GM15510 (cell line): ENCODE data around the gene CTIF.
A peak's percentile ranks its signal among the peaks of the same experiment; 100 is the strongest.

Experiments
- POLR2A ChIP-seq: IDR thresholded peaks from 3 replicates; pipeline ENCODE4 v1.6.1; 2011; ENCODE audit warnings: borderline replicate concordance; ENCODE audit not compliant: insufficient read length; ENCODE audit errors: extremely low read depth

The CTIF gene

DNA sequence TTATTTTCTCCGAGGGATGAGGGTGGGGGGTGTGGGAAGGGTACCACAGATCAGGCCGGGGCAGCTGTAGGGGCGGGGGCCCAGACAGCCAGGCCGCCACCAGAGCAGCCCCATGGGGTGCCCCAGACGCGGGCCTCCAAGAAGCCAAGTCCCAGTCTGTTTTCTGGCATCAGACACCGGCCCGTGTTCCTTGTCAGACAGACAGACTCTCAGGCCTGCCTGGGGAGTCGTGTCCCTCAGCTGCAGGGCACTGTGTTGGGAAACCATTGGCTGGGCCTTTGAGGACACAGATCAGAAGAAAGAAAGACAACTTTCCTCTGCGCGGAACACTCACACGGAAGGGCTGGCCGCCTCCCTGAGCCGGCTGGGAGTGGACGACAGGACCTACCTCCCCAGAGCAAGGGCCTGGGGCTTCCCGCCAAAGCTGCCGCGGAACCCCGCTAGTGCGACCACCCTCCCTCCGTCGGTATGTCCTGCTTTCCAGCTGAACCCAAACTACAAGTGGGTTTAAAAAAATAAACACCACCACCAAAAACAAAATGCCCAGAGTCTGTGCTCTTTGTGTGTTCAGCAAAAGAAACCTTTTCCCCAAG is 323.9 kb downstream of the CTIF start:
- no peak for TF ChIP-seq POLR2A

DNA sequence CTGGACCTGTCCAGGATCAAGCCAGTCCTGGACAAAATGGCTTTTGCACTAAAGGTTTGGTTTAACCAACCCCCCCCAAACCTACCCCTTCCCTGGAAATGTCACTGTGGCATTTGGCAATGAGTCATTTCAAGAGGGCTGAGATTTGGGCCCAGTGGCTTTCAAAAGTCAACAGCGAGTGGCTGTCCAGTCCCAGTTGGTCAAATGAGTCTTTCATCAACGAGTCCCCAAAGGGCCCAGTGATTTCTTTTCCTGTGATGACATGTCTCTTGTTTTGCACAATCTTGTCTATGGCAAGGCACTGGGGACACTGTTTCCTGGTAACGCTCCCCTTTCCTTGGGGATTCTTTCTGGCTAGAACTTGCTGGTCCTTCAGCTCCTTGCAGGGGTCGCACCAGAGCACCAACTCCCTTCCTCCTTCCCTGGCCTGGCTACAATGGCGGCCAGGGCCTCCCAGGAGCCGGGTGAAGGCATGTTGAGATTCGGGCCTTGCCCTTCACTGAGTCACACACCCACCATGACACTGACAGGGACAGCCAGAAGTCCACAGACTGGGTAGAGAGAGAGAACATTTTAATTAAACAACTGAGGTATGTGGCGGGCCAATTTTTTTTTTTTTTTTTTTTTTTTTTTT is 324.7 kb downstream of the CTIF start:
- TF ChIP-seq POLR2A: no peak

DNA sequence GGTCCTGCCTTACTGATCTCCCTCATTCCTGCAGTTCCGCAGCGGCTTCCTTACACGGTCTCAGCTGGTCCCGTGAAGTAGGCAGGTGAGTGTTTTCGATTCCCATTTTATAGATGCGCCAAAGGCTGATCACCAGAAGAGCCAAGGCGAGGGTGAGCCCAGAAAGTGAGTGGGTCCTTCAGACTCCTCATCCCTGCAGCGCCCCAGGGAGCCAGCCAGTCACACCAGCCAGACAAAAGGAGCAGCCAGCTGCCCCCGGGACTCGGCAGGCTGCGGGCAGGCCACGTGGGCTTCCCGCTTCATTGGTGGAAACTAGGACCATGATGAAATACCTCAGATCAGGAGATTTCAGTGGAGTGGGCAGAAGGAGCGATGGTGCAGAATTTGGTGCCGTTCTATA is 326.0 kb downstream of the CTIF start:
- TF ChIP-seq POLR2A: no peak

DNA sequence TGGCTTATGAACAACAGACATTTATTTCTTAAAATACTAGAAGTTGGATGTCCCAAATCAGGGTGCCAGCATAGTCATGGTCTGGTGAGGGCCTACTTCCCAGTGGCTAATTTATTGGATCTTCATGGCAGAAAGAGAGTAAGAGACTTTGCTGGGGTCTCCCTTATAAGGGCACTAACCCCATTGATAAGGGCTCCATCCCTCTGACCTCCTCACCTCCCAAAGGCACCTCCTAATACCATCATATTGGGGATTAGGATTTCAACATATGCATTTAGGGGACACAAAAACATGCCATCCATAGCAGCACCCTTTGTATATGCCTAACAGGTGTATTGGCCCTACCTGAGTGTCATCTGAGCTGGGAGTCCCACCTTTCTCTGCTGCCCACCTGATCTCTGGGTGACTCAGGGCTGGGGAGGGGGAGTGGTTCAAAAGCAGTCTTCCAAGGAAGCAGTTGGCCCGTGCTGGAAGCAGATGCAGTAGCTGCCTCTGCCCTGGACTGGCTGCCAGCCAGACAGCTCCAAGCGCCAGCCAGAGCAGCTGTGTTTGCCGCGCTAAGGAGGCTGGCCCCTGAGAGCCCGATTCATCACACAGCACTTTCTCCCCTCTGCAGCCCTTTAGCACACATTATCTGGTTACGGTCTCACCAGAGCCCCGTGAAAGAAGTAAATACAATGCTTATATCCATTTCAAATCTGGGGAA is 327.4 kb downstream of the CTIF start:
- no peak for TF ChIP-seq POLR2A

DNA sequence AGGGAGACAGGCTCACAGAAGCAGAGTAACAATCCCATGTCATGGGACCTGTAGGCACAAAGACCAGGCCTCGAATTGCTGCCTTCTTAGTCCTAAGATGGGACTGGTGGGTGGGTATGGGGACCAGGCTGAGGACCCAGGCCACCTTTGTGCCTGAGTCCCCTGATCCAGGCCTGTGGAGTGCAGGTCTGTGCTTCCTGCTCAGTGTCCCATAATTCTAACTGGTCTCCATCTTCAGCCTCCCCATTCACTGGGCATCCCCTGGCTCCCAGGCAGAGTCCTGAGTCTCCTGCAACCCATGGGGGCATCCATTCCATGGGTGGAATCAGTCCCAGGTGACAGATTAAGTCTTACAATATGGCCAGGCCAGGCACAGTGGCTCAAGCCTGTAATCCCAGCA is 328.0 kb downstream of the CTIF start:
- TF ChIP-seq POLR2A: no peak

DNA sequence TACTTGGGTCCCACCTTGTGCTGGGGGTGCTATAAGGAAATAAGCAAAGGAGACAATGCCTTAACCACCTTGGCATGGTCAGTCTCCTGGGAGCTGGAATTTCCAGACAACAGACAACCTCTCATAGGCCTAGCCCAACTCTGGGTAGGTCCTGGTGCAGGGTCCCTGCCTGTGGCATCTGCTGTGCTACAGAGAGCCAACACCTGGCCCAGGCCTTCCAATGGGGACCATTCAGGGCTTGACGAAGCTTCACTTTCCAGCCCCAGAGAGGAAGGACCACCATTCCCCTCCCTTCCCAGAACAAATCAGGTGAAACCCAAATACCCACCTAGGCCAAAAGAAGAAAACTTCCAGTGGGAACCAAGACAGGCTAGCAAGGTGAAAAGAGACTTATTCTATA is 329.1 kb downstream of the CTIF start:
- TF ChIP-seq POLR2A: no peak

DNA sequence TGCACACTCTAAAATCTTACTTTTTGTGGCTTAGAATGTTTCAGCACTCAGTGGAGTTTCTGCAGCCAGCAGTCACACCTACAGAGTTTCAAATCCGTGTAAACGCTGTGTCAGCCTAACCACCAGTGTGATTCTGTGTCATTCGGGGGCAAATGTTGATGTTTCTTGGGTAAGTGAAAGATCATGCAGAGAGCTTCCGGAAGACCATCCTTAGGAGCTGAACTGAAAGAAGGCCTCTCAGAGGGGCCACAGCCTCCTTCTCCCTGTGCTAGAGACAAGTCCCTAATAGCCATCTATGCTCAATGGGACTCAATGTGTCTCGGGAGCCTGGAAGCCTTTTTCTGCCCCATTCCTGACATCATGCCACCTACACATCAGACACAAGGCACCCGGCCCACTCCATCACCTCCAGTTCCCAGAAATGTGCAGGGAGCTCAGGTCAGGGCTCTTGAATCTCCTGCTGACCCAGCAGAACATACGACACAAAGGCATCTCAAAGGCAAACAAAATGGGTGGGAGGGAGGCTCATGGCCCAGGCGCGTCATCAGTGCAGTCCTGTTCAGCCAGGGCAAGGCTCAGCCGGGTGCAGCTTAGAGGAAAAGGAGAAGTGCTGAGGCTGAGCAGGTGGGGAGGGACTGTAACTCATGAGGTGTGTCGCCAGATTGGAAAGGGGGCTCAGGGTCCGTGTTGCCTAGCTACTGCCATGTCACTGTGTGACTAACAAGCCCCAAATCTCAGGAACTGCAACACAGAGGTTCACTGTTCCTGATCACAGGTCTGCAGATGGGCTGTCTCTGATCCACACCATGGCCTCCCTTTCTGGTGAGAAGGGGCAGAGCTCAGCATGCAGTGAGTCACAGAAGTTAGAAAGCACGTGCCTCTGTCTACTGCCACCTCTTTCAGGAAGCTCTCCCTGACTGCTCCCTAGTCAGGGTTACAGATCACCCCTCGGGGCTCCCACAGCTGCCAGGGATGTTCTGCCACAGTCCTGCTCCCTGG is 329.9 kb downstream of the CTIF start:
- TF ChIP-seq POLR2A: peak; percentile 6

DNA sequence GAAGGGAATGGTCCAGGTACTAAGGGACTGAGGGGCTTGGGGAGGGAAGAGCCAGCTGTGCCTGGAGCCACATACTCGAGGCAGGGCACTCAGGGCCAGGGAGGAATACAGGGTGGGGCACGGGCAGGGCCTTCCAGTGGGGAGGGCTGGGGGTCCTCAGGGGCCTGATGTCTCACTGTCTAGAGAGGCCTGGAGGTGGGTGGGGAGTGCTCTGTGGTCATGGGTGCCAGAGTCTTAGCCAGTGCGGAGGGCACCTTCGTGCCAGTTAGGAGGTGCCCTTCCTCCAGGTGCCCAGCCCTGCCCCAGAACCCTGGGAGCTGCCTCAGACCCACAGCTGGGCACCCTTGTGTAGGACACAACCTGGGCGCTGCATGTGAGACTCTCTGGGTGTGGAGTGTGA is 330.8 kb downstream of the CTIF start:
- TF ChIP-seq POLR2A: no peak

DNA sequence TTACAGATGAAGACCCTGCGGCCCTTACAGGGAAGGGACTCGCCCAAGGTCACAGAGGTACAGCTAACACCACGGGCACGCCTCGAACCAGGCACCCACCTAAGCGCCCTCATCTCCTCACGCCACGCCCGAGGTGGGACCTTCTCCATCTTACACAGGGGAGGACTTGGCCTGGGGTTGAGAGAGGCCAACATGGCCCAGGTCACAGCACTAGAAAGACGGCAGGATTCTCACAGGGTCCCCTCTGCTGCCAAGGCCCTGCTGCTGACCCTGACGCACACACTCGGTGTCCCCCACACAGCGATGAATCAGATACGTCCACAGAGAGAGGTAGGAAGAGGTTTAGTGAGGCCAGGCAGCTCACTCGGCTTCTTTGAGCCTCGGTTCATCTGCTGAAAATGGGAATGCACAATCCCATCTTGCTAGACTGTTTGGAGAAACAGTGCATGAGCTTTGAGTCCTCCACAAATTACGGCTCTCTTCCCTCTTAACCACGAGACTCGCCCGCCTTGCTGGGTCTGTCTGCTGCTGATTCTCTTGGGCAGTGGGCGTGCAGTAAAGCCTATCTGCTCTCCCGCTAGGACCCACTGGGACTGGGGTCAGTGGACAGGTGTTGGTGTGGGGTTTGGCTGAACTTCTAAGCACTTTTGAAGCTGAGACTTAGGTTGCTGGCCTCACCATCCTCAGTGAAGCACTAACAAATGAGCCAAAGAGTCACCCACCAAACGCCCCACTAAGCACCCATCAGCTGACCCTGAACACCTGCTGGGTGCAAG is 332.7 kb downstream of the CTIF start:
- TF ChIP-seq POLR2A: no peak

DNA sequence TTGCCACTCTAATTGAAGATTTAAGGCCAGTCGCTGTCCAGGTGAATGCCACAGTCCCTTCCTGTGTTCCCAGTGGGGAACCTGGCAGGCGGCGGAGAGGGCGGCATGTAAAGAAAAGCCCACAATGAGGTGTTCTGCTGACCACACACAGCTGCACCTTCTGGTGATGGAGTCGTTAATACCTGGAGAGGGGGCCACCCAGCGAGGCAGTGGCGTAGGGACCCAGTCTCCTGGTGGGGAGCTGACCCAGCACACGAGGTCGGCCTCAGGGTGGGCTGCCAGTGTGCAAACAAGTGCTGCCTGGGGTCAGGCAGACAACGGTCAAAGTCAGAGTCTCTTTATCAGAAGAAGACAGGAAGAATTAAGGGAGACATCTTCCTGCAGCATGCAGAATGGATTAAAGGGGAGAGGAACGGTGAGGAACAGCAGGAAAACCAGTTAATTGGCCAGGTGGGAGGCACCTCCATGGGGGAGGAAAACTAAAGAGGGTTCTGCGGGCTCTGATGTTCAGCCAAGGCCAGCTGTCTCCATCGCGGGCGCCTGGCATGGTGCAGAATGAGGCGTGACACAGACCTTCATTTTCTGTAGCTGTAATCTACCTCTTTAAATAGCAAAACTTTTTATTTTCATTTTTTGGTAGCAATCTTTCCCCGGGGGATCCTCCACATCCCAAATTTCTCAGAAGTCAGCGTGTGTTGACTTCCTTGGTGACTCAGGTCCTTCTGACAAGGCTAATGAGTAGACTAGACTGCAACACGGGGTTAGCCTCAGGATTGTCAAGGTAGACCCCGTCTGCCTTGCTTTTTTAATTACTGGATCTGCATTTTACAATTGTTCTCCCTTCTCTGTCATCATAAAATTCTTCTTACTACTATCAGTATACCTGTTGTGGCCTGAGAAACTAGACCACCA is 333.7 kb downstream of the CTIF start:
- no peak for TF ChIP-seq POLR2A

DNA sequence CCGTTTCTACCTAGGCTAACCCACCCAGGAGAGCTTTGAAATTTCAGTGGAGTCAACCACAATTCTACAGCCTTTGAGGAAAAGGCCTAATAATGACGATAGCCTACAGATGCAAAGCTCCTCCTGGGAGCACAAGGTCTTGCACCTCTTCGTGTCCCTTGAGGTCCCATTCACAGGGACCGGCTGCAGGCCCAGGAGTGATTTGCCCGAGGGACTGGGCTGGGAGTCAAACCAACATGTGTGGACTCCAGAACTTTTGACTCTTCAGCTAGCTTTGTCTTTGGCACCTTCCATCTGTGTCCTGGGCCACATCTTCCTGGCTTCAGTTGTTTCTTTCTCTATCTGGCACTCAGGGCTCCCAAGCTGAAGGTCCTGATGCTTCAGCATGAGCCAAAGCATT is 335.4 kb downstream of the CTIF start:
- TF ChIP-seq POLR2A: no peak

DNA sequence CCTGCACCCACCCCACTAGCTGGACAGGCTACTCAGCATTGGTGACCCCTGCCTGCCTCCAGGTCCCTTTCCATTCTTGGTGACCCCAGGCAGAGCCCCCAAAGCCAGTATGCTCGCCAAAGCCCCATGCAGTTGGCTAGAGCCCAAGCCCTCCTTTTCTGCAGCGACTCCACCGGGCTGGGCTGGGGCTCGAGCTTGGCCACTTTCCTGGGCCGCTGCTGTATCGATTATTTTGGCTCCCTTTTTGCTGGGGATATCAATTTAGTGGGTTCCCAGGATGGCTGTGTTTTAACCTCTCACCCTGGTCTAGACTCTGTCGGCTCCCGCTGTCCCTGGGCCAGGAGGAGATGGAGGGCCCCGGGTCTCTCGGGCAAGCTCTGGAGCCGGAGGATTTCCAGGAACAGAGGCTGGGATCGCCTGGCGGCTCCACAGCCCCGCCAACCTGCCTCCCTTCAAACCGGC is 335.9 kb downstream of the CTIF start:
- TF ChIP-seq POLR2A: no peak

DNA sequence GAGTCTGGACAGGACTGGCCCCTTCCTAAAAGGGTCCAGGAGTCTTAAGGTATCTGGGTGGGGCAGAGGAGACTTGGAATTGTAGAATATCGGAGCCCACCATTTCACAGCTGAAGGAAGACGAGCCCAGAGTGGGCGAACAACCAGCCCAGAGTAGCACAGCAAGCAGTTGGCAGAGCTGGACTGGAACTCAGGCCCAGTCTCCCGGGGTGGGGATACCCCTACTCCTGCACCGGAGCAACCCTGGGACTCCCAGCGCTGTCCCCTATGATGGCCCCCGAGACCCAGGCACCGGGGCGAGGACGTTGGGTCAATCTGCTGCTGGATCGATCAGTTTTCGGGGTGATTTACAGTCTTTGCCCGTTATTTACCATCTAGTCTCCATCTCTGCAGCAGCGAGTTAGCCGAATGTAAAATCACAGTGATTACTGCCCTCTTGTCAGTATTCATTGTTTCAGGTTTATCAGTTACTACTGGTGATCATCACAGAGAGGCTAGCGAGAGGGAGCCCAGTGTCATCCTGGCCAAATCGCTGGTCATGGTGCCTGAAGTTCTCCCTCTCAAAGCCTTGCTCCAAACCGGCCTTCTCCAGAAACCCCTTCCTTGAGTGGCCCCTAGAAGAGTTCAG is 336.6 kb downstream of the CTIF start:
- no peak for TF ChIP-seq POLR2A
